HepG2 (cell line): ENCODE data around the gene NOP56.

Experiments used
- CBX2 ChIP-seq, 2 experiments: fragments of 200-600 bp in 1 of 2; sonication (generic); formaldehyde crosslinking in 1 of 2; IDR thresholded peaks; 2 replicates each; pipeline versions ENCODE4 v1.7.0 to v1.8.1; 2018 to 2022; ENCODE audit warnings: low read depth in 2 of 2, low read length in 1 of 2, mild to moderate bottlenecking in 1 of 2, missing genetic modification reagents in 1 of 2
- CTCF ChIP-seq: sonication (generic); formaldehyde crosslinking; IDR thresholded peaks from 2 replicates; pipeline ENCODE4 v1.5.0; 2020; ENCODE audit warnings: mild to moderate bottlenecking, missing genetic modification reagents, moderate library complexity
- TAF1 ChIP-seq: sonication (generic); formaldehyde crosslinking; IDR thresholded peaks from 2 replicates; pipeline ENCODE4 v1.4.0; 2020; ENCODE audit warnings: missing genetic modification reagents
- USF2 ChIP-seq, 2 experiments: sonication (generic) in 1 of 2; formaldehyde crosslinking in 1 of 2; IDR thresholded peaks; 2 replicates each; pipeline versions ENCODE4 v1.5.1 to v1.6.1; 2011 to 2020; ENCODE audit warnings: borderline replicate concordance in 1 of 2, low read depth in 1 of 2, low read length in 1 of 2, mild to moderate bottlenecking in 1 of 2, missing genetic modification reagents in 1 of 2, moderate library complexity in 1 of 2
- ZNF24 ChIP-seq: fragments of 450-650 bp; IDR thresholded peaks from 2 replicates; pipeline ENCODE4 v1.6.1; 2017; ENCODE audit warnings: antibody characterized with exemption, mild to moderate bottlenecking

DNA sequence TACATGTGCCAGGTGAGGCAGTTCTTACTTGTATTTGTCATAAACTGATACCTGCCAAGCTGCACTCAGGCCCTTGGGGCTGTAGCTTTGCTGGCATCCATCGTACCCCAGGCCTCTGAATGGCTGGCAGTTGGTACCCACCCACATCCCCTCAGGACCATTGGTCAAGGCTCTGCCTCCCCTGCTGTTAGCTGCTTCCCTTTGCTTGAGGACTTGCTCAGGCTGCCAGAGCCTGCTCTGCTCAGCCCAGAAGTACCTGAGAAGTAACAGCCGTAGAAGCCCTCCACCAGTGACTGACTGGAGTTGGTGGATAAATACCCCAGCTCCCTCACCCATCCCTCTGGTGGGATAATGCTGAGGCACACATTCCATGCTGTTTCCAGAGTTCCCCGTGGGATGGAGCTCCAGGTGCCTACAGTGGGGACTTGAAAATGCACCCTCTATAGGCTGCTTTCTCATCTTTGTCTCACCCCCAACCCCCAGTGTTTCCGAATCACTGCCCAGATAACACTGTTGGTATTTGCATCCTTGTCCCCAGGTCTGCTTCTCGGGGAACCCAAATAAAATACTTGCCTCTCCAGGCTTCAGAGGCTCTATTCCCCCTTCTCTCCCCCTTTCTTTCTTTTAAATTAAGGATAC lies 47.5 kb downstream of the NOP56 start:
- TF ChIP-seq USF2 (IDR thresholded peaks at IDR 0.05; ENCODE audit: low read depth, low read length) (no peak), USF2 (CRISPR knock-in tag; IDR thresholded peaks at IDR 0.05; ENCODE audit: borderline replicate concordance) (no peak), ZNF24 (no peak), TAF1 (CRISPR knock-in tag) (no peak), CTCF (CRISPR knock-in tag) (0 out of 2 replicates have a peak, but pooled peaks have one; percentile 17), CBX2 (IDR thresholded peaks at IDR 0.05; ENCODE audit: low read depth, low read length) (no peak), CBX2 (CRISPR knock-in tag; IDR thresholded peaks at IDR 0.05; ENCODE audit: low read depth) (no peak)
